NCI-H510A treated with DMSO at 0.1 percent for 48 hours (cell line): ENCODE data around the gene PNPLA5.
A peak's percentile ranks its signal among the peaks of the same experiment; 100 is the strongest.

Experiments used
- DNase-seq: peaks from one replicate; lab custom pipeline; 2025; lab: John Stamatoyannopoulos, UW

Gene PNPLA5

DNA sequence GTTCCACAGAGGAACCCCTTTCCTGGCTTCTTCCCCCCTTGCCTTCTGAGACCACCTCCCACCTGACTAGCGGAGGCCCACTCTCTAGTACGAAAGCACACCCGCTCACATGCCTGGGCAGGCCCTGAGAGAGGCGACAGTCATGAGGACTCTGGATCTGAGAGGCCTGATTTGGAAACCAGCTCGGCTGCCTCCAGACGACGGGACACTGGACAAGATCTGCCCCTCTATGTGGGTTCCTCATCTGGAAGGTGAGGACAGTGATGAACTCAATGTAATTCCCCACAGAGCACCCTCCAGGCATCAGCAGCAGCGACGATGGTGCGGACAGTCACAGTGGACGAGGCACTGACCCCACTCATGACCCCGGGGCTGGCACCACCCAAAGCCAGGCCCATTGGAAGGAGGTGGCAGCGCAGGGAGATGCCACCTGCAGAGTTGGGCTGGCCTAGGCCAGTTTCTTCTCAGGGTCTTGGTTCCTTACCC is 37.0 kb downstream of the PNPLA5 start:
- no peak for DNase-seq

- DNase-seq = no peak
These were observed 37.6 kb downstream of the PNPLA5 start for GRCh38 chr22:43854121-43854785.

DNA sequence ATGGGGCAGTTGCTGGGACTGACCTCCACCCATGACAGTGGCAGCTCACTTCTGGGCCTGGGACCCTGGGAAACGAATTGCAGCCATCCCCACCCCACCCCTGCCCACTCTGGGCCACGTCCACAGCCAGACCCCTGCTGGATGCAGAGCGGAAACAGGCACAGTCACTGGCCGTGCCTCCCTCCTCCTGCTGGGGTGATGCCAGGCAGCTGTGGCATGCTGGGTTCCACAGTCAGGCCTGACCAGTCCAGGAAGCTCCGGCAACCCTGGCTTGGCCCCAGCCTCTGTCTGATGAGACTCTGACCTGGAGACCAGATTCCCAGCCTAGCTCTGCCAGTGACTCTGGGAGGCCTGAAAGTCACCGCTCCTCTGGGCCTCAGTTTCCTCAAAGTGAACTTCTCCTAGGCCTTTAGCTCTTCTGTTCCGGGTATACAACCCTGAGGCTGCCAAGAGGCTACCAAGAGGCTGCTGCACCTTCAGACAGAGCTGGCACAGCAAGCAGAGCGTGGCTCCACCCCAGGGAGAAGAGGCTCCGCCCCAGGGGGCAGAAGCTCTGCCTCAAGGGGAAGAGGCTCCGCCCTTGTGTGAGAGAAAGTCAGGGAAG is 38.4 kb downstream of the PNPLA5 start:
- DNase-seq = no peak

- no peak for DNase-seq
These were observed 39.1 kb downstream of the PNPLA5 start for GRCh38 chr22:43852573-43853327.

DNA sequence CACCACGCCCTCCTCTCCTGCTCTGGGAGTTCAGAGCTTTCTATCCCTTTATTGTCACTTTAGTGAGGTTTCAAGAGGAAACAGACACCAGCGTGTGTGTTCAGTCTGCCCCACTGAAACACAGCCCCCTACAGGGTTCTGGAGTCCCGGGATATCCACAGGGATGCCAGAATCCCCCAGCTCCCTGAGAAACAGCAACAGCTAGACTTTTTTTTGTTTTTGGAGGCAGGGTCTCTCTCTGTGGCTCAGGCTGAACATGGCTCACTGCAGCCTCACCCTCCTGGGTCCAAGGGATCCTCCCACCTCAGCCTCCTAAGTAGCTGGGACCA is 39.9 kb downstream of the PNPLA5 start:
- no peak for DNase-seq

DNA sequence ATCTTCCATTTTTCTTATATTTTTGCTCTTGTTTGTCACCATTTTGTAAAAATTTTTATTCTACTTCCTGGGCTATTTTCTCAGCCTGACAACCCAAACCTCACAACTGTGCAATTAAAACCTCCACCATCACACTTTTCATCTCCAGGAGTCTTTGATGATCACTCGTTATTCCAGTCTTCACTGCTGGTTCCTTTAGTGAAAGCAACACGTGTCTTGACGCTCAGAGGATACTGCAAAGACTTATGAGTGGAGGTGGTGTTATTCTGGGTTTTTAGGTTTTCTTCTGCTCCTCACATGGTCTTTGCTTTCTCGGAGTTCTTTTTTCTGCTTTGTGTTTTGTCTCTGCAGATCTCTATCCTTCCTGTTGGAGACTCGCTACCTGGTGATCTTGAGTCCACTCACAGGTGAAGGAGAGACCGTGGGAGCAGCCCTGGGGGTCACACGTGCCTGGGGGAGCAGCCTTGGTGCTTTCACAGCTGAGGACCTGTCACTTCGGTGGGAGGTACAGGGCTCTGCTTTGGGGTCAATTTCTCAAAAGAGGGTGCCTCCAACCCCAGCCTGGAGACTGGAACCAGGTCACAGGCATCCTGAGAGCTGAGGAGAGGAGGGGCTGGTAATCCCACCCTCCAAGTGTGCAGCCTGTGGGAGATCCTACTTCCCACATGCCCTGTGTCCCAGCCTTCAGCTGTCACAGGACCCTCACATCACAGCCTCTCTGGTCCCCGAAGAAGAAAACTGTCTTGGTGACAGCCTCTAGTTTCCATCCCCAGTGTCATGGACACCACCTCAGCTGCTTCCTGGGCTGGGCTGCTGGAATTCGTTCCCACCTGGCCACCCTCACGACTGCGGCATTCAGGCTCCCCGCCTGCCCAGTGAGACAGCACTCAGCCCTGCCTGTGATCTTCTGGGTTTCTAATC is 40.5 kb downstream of the PNPLA5 start:
- DNase-seq = no peak

- no peak for DNase-seq
These were observed 41.3 kb downstream of the PNPLA5 start for GRCh38 chr22:43850529-43850928.

DNA sequence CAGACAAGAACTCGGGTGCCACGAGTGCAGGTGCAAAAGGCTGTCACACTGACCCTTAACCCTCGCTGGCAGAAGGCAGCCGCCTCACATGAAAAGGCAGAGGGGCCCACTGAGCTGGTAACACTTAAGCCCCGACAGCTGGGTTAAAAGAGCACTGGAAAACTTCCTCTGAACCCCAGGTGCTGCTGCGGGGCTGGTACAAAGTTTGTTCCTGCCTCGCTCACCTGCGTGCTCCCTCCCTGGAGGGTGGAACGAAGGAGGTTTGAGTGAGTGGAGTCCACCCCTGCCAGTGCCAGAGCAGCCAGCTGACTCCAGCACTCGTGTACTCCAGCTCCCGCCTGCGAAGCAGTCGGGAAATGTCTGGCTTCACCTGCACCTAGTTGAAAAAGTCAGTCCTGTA is 42.1 kb downstream of the PNPLA5 start:
- DNase-seq = no peak

- DNase-seq = peak; percentile 59
These were observed 43.2 kb downstream of the PNPLA5 start for GRCh38 chr22:43848366-43849171.

DNA sequence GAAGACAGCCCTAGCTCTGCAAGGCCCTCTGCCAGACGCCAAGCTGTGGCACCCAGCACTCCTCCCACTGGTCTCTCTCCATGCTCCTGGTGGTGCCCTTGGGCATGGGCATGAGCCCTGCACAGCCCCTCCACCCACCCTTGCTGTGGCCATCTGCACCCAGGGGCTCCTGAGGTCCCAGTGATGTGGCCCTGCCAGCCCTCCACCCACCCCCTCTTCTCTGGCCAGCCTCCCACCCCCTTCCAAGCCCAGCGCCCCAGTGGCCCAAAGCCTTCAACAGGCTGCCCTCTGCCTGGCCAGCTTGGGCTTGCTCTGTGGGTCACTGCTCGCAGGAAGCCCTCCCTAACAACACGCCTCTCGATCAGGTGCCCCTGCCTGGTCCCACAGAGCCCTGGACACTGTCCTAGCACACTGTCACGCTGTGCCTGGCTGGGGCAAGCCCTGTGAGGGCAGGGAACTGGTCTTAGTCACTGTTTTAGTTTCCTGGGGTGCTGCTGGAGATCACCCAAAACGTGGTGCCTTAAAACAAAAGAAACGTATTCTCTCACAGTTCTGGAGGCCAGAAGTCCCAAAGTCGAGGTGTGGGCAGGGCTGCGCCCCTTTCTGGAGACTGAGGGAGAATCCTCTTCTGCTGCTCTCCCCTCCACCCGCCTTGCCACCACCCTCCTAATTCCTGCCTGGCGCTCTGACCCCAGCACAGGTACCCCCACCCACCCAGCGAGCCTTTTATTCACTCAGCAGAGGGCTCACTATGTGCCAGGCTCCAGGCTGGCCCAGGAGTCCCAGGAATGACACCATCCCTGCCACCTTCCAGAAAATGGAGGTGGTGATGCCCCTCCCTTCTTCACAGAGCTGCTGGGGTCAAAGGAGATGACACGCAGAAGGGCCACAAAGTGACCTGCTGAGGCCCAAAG is 44.2 kb downstream of the PNPLA5 start:
- no peak for DNase-seq

DNA sequence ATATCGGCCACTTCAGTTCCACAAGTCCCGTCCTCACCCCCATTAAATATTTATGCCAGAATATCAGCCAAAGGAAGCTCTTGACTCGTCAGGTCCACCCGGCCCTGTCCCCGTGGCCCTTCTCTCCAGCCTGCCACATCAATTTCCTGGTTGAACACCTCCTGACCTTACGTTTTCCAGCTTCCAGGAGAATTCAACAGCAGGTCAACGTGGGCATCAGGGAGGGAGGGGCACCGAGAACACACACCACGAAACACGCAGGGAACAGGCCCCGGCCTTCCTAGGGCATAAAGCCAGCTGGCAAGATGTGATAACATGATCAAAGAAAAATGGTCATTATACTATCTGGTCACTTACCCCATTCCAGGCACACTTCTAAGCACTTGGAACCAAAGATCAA is 44.8 kb downstream of the PNPLA5 start:
- DNase-seq = no peak

GRCh38 chr22:43845981-43846380 is 45.8 kb downstream of the PNPLA5 start:
- no peak for DNase-seq

- DNase-seq = no peak
These were observed 47.0 kb downstream of the PNPLA5 start for GRCh38 chr22:43844560-43845545.

DNA sequence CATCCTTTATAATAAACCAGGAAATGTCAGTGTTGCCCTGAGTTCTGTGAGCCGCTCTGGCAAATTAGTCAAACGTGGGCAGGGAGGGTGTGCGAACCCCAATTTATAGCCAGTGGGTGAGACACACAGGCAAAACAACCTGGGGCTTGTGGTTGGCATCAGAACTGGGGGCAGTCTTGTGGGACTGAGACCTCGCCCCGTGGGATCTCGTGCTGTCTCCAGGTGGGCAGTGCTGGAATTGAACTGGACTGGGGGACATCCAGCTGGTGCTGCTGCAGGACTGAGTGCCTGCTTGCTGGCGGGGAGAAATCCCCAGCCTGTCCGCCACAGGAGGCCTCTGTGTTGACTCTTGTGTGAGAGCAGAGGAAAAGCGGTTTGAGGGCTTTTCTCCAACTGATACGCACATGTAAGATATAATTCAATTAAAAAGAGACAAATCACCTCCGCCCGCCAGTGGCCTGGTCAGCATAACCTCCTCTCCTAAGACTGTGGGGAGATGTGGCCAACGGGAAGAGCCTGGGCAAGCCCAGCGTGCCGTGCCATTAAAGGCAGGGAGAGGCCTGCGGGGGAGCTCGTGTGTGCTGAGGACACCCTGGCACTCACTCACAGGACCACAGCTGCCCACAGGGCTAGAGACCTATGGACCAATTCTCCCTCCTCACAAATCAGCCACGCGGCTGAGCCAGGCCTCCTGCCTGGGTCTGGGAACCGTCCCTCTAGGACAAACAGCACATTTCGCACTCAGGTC is 47.9 kb downstream of the PNPLA5 start:
- DNase-seq = no peak

- DNase-seq = no peak
These were observed 50.1 kb downstream of the PNPLA5 start for GRCh38 chr22:43841742-43842141.

GRCh38 chr22:43840851-43841250 is 51.0 kb downstream of the PNPLA5 start:
- no peak for DNase-seq

DNA sequence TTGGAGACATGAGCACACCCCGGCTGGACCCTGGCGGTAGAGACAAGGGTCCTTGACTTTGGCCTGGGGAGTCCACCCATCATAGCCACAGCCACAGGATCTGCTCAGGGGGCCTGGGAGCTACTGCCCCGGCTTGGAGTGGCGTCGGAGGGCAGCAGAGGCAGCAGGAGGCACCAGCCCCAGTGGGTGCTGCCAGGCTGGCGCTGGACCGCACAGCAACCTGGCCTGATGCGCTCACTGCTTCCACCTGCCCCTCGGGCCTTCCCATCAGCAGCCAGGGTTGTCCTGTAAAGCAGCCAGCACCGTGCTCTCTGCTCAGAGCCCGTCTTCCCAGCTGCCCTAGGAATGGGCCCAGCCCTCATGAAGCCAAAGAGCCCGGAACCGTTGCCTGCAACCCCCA is 51.4 kb downstream of the PNPLA5 start:
- DNase-seq = no peak

GRCh38 chr22:43839781-43840180 is 52.0 kb downstream of the PNPLA5 start:
- no peak for DNase-seq
